GM23338 (cell line): ENCODE measurements around the gene DENND5B. TPM values are rescaled to one million over a fixed set of nuclear protein-coding genes. Genes with fewer than 3 reads are reported as not detected.

Experiments
- ATAC-seq: fragments of 200-7000 bp; cut with Tn5 transposase; 3 replicates; pipeline ENCODE4 v1.9.1; 2020
- DNase-seq: peaks from one replicate; pipeline ENCODE4 v3.0.0-alpha.2; 2015; ENCODE audit warnings: low spot score
- H2AFZ ChIP-seq: fragments of 200-600 bp; sonication (generic); 2 replicates; pipeline ENCODE4 v1.8.0; 2016; ENCODE audit warnings: antibody characterized with exemption, mild to moderate bottlenecking, moderate library complexity
- H3F3A ChIP-seq: fragments of 200-600 bp; sonication (generic); replicated peaks from 2 replicates; pipeline ENCODE4 v1.8.0; 2017; ENCODE audit warnings: antibody characterized with exemption, mixed run types, low read depth
- H3K27ac ChIP-seq: fragments of 200-600 bp; sonication (generic); 2 replicates; pipeline ENCODE4 v1.6.1; 2016; ENCODE audit warnings: low read depth
- H3K27me3 ChIP-seq: fragments of 200-600 bp; sonication (generic); 2 replicates; pipeline ENCODE4 v1.8.0; 2016; ENCODE audit warnings: mild to moderate bottlenecking, mixed run types, moderate library complexity; ENCODE audit not compliant: insufficient read depth
- H3K36me3 ChIP-seq: fragments of 200-600 bp; sonication (generic); 2 replicates; pipeline ENCODE4 v1.8.0; 2016; ENCODE audit warnings: mild to moderate bottlenecking; ENCODE audit not compliant: insufficient read depth
- H3K4me1 ChIP-seq: fragments of 200-600 bp; sonication (generic); 2 replicates; pipeline ENCODE4 v1.8.0; 2016; ENCODE audit warnings: mild to moderate bottlenecking, moderate library complexity; ENCODE audit not compliant: insufficient read depth
- H3K4me2 ChIP-seq: fragments of 200-600 bp; sonication (generic); 2 replicates; pipeline ENCODE4 v1.7.1; 2017; ENCODE audit warnings: mixed run types
- H3K4me3 ChIP-seq: fragments of 200-600 bp; sonication (generic); 2 replicates; pipeline ENCODE4 v1.6.1; 2016; ENCODE audit warnings: mixed run types
- H3K79me2 ChIP-seq: fragments of 200-600 bp; sonication (generic); replicated peaks from 2 replicates; pipeline ENCODE4 v1.8.0; 2017; ENCODE audit warnings: mild to moderate bottlenecking; ENCODE audit not compliant: insufficient read depth
- H3K9me2 ChIP-seq: fragments of 200-600 bp; sonication (generic); 2 replicates; pipeline ENCODE4 v1.8.0; 2017; ENCODE audit not compliant: insufficient read depth
- H4K20me1 ChIP-seq: fragments of 200-600 bp; sonication (generic); replicated peaks from 2 replicates; pipeline ENCODE4 v1.8.0; 2017; ENCODE audit warnings: mild to moderate bottlenecking; ENCODE audit not compliant: insufficient read depth
- H3K27ac Mint-ChIP-seq: 2 replicates; pipeline ENCODE4 v1.8.0; 2020; ENCODE audit warnings: inconsistent platforms, mild to moderate bottlenecking, moderate library complexity, mixed read lengths
- H3K27me3 Mint-ChIP-seq: 3 replicates; pipeline ENCODE4 v1.8.0; 2022; ENCODE audit warnings: low read depth, mild to moderate bottlenecking, moderate library complexity, mixed read lengths, inconsistent platforms; ENCODE audit not compliant: insufficient read depth, poor library complexity
- H3K36me3 Mint-ChIP-seq: 3 replicates; pipeline ENCODE4 v1.8.0; 2021; ENCODE audit warnings: low read depth, mild to moderate bottlenecking, inconsistent platforms, moderate library complexity, mixed read lengths
- H3K4me1 Mint-ChIP-seq: 3 replicates; pipeline ENCODE4 v1.8.0; 2020; ENCODE audit warnings: mild to moderate bottlenecking, inconsistent platforms, mixed read lengths
- H3K4me3 Mint-ChIP-seq: 3 replicates; pipeline ENCODE4 v1.8.0; 2021; ENCODE audit warnings: moderate library complexity, mild to moderate bottlenecking, inconsistent platforms, mixed read lengths
- H3K9me3 Mint-ChIP-seq: 3 replicates; pipeline ENCODE4 v1.8.0; 2020; ENCODE audit warnings: moderate library complexity, mild to moderate bottlenecking, inconsistent platforms, mixed read lengths
- CREB1 ChIP-seq: fragments of 250-450 bp; sonication (Bioruptor Pico); IDR thresholded peaks from 2 replicates; pipeline ENCODE4 v1.5.0; 2020; ENCODE audit warnings: low read depth, mild to moderate bottlenecking, moderate library complexity
- EZH2 ChIP-seq: fragments of 200-600 bp; sonication (generic); IDR thresholded peaks from one replicate; pipeline ENCODE4 v1.8.0; 2017; ENCODE audit warnings: antibody characterized with exemption, mild to moderate bottlenecking, low read depth; ENCODE audit not compliant: unreplicated experiment
- EZH2phosphoT487 ChIP-seq: fragments of 200-600 bp; sonication (generic); IDR thresholded peaks from one replicate; pipeline ENCODE4 v1.8.1; 2018; ENCODE audit warnings: antibody characterized with exemption; ENCODE audit not compliant: unreplicated experiment
- JUNB ChIP-seq: IDR thresholded peaks from one replicate; pipeline ENCODE4 v1.6.1; 2016; ENCODE audit warnings: antibody characterized with exemption; ENCODE audit not compliant: unreplicated experiment
- NANOG ChIP-seq: IDR thresholded peaks from 2 replicates; pipeline ENCODE4 v1.6.1; 2016; ENCODE audit warnings: antibody characterized with exemption, borderline replicate concordance
- STAT1 ChIP-seq: IDR thresholded peaks from one replicate; pipeline ENCODE4 v1.6.1; 2016; ENCODE audit warnings: antibody characterized with exemption; ENCODE audit not compliant: unreplicated experiment
- ZNF114 ChIP-seq: fragments of 250-450 bp; sonication (Bioruptor Pico); IDR thresholded peaks from 2 replicates; pipeline ENCODE4 v1.5.0; 2020; ENCODE audit warnings: mild to moderate bottlenecking, moderate library complexity
- ZNF331 ChIP-seq: fragments of 250-450 bp; sonication (Bioruptor Pico); IDR thresholded peaks from 2 replicates; pipeline ENCODE4 v1.5.0; 2020; ENCODE audit warnings: low read depth, mild to moderate bottlenecking, moderate library complexity
- polyA plus RNA-seq: library from polyadenylated mRNA; unstranded; fragments of >200 nt; fragmentation: Nextera tagmentation; extraction: Ambion mirVana; gene quantifications from 2 replicates; pipeline ENCODE4 v1.2.1, GENCODE V29; 2016
- total RNA-seq: library from RNA; depleted of rRNA; stranded (reverse); fragments of >200 nt; shearing (Covaris generic); gene quantifications from 2 replicates; pipeline ENCODE4 v1.2.3, GENCODE V29; 2014
- TF ChIP-seq, protein P1 (sequence below): IDR thresholded peaks from 2 replicates; pipeline ENCODE4 v1.6.1; 2016; ENCODE audit warnings: antibody characterized with exemption
- TF ChIP-seq, protein P2 (sequence below): fragments of 250-450 bp; sonication (Bioruptor Pico); IDR thresholded peaks from 2 replicates; pipeline ENCODE4 v1.5.0; 2020; ENCODE audit warnings: mild to moderate bottlenecking, moderate library complexity
- TF ChIP-seq, protein P3 (sequence below), 2 experiments: fragments of 200-600 bp in 1 of 2; sonication (generic) in 1 of 2; conservative IDR thresholded peaks; 2 replicates each; pipeline versions ENCODE4 v1.5.1 to v1.6.1; 2016 to 2017; ENCODE audit warnings: antibody characterized with exemption in 2 of 2, low read depth in 2 of 2, mild to moderate bottlenecking in 2 of 2, moderate library complexity in 1 of 2

DENND5B gene
- total and polyA plus RNA-seq, 2 experiments from 2014 or later, result 6.5 to 17.2 TPM

DNA sequence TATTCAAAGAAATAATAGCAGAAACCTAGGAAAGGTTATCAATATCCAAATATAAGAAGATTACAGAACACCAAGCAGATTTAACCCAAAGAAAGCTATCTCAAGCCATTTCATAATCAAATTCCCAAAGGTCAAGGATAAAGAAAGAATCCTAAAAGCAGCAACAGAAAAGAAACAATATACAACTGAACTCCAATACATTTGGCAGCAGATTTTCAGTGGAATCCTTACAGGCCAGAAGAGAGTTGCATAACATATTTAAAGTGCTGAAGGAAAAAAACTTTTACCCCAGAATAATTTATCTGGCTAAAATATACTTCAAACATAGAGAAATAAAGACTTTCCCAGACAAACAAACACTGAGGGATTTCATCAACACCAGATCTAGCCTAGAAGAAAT, 54.3 kb downstream of the DENND5B start (continued):
- TF ChIP-seq ZNF331 (CRISPR knock-in tag) (no peak), ZNF114 (CRISPR knock-in tag) (no peak), STAT1 (no peak)

DNA sequence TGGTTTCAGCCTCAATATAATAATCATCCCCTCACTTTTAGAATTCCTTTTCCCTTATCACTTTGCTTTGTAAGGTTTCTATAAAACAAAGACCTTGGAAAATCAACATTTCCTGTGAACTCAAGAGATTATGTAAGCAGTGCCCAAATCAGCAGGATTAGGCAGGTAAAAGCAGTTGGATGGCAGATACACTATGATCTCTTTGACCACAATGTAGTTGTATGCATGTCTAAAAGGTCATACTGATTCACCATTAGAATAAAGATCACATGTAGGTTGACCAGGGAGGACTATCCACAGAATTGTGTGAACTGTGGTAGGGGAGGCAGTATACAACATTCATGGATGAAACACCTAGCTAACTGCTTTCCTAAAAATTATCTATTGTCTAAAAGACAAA, 57.5 kb downstream of the DENND5B start:
- Mint-ChIP-seq H3K4me3 (no peak overlapping the region), H3K27me3 (peaks cover 3% of the 10 kb centered on the region), H3K27ac (peak overlapping the region; percentile 42), H3K36me3 (no peaks in the 10 kb centered on the region; the same call in 2 of the 3 replicates), H3K9me3 (no peaks in the 10 kb centered on the region), H3K4me1 (peaks cover 25% of the 10 kb centered on the region)
- Histone ChIP-seq H3K9me2 (no peaks in the 10 kb centered on the region), H3K4me3 (no peak overlapping the region), H3K36me3 (no peaks in the 10 kb centered on the region), H3K27ac (no peak overlapping the region), H3K4me2 (no peak overlapping the region), H2AFZ (no peak overlapping the region), H3F3A (no peaks in the 10 kb centered on the region), H4K20me1 (no peaks in the 10 kb centered on the region), H3K79me2 (peaks cover 37% of the 10 kb centered on the region), H3K27me3 (no peaks in the 10 kb centered on the region), H3K4me1 (peaks cover 19% of the 10 kb centered on the region)
- ATAC-seq, result no peak
- DNase-seq, result no peak
- TF ChIP-seq, protein P1, sequence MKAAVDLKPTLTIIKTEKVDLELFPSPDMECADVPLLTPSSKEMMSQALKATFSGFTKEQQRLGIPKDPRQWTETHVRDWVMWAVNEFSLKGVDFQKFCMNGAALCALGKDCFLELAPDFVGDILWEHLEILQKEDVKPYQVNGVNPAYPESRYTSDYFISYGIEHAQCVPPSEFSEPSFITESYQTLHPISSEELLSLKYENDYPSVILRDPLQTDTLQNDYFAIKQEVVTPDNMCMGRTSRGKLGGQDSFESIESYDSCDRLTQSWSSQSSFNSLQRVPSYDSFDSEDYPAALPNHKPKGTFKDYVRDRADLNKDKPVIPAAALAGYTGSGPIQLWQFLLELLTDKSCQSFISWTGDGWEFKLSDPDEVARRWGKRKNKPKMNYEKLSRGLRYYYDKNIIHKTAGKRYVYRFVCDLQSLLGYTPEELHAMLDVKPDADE, result no peak
- TF ChIP-seq JUNB (no peak), ZNF331 (CRISPR knock-in tag) (no peak), NANOG (no peak), STAT1 (no peak), CREB1 (no peak), EZH2phosphoT487 (no peak), EZH2 (no peak)
- TF ChIP-seq, protein P2, sequence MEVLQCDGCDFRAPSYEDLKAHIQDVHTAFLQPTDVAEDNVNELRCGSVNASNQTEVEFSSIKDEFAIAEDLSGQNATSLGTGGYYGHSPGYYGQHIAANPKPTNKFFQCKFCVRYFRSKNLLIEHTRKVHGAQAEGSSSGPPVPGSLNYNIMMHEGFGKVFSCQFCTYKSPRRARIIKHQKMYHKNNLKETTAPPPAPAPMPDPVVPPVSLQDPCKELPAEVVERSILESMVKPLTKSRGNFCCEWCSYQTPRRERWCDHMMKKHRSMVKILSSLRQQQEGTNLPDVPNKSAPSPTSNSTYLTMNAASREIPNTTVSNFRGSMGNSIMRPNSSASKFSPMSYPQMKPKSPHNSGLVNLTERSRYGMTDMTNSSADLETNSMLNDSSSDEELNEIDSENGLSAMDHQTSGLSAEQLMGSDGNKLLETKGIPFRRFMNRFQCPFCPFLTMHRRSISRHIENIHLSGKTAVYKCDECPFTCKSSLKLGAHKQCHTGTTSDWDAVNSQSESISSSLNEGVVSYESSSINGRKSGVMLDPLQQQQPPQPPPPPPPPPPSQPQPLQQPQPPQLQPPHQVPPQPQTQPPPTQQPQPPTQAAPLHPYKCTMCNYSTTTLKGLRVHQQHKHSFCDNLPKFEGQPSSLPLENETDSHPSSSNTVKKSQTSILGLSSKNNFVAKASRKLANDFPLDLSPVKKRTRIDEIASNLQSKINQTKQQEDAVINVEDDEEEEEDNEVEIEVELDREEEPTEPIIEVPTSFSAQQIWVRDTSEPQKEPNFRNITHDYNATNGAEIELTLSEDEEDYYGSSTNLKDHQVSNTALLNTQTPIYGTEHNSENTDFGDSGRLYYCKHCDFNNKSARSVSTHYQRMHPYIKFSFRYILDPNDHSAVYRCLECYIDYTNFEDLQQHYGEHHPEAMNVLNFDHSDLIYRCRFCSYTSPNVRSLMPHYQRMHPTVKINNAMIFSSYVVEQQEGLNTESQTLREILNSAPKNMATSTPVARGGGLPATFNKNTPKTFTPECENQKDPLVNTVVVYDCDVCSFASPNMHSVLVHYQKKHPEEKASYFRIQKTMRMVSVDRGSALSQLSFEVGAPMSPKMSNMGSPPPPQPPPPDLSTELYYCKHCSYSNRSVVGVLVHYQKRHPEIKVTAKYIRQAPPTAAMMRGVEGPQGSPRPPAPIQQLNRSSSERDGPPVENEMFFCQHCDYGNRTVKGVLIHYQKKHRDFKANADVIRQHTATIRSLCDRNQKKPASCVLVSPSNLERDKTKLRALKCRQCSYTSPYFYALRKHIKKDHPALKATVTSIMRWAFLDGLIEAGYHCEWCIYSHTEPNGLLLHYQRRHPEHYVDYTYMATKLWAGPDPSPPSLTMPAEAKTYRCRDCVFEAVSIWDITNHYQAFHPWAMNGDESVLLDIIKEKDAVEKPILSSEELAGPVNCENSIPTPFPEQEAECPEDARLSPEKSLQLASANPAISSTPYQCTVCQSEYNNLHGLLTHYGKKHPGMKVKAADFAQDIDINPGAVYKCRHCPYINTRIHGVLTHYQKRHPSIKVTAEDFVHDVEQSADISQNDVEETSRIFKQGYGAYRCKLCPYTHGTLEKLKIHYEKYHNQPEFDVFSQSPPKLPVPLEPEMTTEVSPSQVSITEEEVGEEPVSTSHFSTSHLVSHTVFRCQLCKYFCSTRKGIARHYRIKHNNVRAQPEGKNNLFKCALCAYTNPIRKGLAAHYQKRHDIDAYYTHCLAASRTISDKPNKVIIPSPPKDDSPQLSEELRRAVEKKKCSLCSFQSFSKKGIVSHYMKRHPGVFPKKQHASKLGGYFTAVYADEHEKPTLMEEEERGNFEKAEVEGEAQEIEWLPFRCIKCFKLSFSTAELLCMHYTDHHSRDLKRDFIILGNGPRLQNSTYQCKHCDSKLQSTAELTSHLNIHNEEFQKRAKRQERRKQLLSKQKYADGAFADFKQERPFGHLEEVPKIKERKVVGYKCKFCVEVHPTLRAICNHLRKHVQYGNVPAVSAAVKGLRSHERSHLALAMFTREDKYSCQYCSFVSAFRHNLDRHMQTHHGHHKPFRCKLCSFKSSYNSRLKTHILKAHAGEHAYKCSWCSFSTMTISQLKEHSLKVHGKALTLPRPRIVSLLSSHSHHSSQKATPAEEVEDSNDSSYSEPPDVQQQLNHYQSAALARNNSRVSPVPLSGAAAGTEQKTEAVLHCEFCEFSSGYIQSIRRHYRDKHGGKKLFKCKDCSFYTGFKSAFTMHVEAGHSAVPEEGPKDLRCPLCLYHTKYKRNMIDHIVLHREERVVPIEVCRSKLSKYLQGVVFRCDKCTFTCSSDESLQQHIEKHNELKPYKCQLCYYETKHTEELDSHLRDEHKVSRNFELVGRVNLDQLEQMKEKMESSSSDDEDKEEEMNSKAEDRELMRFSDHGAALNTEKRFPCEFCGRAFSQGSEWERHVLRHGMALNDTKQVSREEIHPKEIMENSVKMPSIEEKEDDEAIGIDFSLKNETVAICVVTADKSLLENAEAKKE (CRISPR knock-in tag), result no peak
- TF ChIP-seq, protein P3, sequence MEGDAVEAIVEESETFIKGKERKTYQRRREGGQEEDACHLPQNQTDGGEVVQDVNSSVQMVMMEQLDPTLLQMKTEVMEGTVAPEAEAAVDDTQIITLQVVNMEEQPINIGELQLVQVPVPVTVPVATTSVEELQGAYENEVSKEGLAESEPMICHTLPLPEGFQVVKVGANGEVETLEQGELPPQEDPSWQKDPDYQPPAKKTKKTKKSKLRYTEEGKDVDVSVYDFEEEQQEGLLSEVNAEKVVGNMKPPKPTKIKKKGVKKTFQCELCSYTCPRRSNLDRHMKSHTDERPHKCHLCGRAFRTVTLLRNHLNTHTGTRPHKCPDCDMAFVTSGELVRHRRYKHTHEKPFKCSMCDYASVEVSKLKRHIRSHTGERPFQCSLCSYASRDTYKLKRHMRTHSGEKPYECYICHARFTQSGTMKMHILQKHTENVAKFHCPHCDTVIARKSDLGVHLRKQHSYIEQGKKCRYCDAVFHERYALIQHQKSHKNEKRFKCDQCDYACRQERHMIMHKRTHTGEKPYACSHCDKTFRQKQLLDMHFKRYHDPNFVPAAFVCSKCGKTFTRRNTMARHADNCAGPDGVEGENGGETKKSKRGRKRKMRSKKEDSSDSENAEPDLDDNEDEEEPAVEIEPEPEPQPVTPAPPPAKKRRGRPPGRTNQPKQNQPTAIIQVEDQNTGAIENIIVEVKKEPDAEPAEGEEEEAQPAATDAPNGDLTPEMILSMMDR (conservative IDR thresholded peaks at IDR 0.05; ENCODE audit: low read depth in 2 of 2), result no peak
